H1 (cell line): ENCODE results near the gene L2HGDH. TPM values are rescaled to one million over a fixed set of nuclear protein-coding genes. Genes with fewer than 3 reads are reported as not detected.

Experiments
- BCL11A ChIP-seq, 2 experiments: IDR thresholded peaks; one replicate each; pipeline ENCODE4 v1.6.1; 2011; ENCODE audit warnings: low read depth in 2 of 2, low read length in 2 of 2, mild to moderate bottlenecking in 2 of 2
- CBX8 ChIP-seq: fragments of 300-800, 300-1000 bp; sonication (generic); IDR thresholded peaks from 2 replicates; pipeline ENCODE4 v1.7.1; 2016; ENCODE audit warnings: low read depth, low read length, borderline replicate concordance
- RXRA ChIP-seq: IDR thresholded peaks from 2 replicates; pipeline ENCODE4 v1.6.1; 2011; ENCODE audit warnings: low read depth, mild to moderate bottlenecking, low read length, moderate library complexity; ENCODE audit not compliant: insufficient read depth
- TEAD4 ChIP-seq: IDR thresholded peaks from 2 replicates; pipeline ENCODE4 v1.6.1; 2012; ENCODE audit warnings: low read depth, low read length, inconsistent platforms, mixed read lengths
- ZNF274 ChIP-seq: IDR thresholded peaks from 2 replicates; pipeline ENCODE4 v1.7.0; 2012; ENCODE audit warnings: low read length, borderline replicate concordance; ENCODE audit errors: extremely low read depth
- polyA plus RNA-seq, 7 experiments: library from polyadenylated mRNA; depleted of rRNA in 3 of 7; stranded (reverse) in 5 of 7; unstranded in 2 of 7; fragments of >200 nt in 5 of 7; fragments of 200-250 nt in 2 of 7; gene quantifications; 1 replicate in 5 of 7; 2 replicates in 1 of 7; 4 replicates in 1 of 7; pipeline versions ENCODE4 v1.2.1 to v1.2.3, GENCODE V29; 2011 to 2013; ENCODE audit warnings: missing spikeins in 2 of 7, mixed read lengths in 2 of 7
- total RNA-seq: library from RNA; stranded (reverse); fragmentation: NEBNext Ultra II Directional; extraction: Animal tissue kit (Norgen Biotek cat#: 25700); gene quantifications from 2 replicates; pipeline ENCODE4 v1.2.1, GENCODE V29; 2021

The L2HGDH gene
- total and polyA plus RNA-seq, 2 of the 8 experiments (the other 6 are each of a cell fraction or from before 2014, with no cell fraction given), result 12.2 to 28.6 TPM

DNA sequence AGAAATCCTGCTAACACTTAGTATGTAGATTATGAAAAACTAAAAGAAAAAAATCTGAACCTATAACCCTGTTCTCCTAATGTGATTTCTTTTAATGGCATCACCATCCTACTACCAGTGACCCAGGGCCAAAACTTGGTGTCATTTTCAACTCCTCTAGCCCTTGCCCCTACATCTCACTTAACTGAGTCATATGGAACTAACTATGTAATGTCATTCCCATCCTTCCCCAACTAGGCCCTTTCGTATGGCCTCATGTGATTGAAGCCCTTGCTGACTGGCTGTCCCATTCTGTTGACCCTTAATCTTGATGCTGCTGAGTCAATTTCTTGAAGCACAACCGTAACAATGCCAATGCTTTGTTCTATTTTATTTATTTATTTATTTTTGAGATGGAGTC lies 7.7 kb upstream of the L2HGDH start (continued):
- no peak for TF ChIP-seq BCL11A (IDR thresholded peaks at IDR 0.05; ENCODE audit: low read depth in 2 of 2, low read length in 2 of 2)
- TF ChIP-seq TEAD4, result no peak
- TF ChIP-seq ZNF274, result no peak
- TF ChIP-seq CBX8, result no peak
- TF ChIP-seq RXRA, result no peak
